Bladder microvascular endothelial cell (primary cell): ENCODE results near the gene TCF15. TPM values are rescaled to one million over a fixed set of nuclear protein-coding genes. Genes with fewer than 3 reads are reported as not detected.

Source experiments
- total RNA-seq: library from RNA; depleted of rRNA; stranded (reverse); fragments of >200 nt; gene quantifications from 2 replicates; pipeline ENCODE4 v1.2.3, GENCODE V29; 2014

Gene TCF15
- total RNA-seq = 1.6 and 3.7 TPM in 2 replicates

GRCh38 chr20:610130-611046 is at the start of gene TCF15:
Gene TCF15 (minus strand): TSS chr20:610309. CDS start chr20:610237, 72 bp downstream.

GRCh38 chr20:653110-653589 is 43.0 kb upstream of the TCF15 start, which contains the start of gene SRXN1:
Gene SRXN1 (minus strand): TSS chr20:653200. CDS start chr20:653185, 15 bp downstream.

Other genes starting within 250 kb of the TCF15 start
- gene TRIB3, start 229.5 kb downstream of the TCF15 start, total RNA-seq = 30.4 and 36.3 TPM in 2 replicates
- gene RBCK1, start 202.0 kb downstream of the TCF15 start, total RNA-seq = 57.3 and 88.6 TPM in 2 replicates
- gene TBC1D20, start 147.8 kb downstream of the TCF15 start, total RNA-seq = 14.2 and 36.6 TPM in 2 replicates
- gene CSNK2A1, start 66.5 kb downstream of the TCF15 start, total RNA-seq = 61.2 and 154 TPM in 2 replicates
- 25.2 and 30.1 TPM in 2 replicates for gene SRXN1, start 42.9 kb upstream of the TCF15 start, total RNA-seq
- not detected in 2 replicates for gene SCRT2, start 65.5 kb upstream of the TCF15 start, total RNA-seq
- gene SLC52A3, start 158.2 kb upstream of the TCF15 start, total RNA-seq = 0.13 TPM in 1 of 2 replicates, not detected in the other
- gene FAM110A, start 223.4 kb upstream of the TCF15 start, total RNA-seq = 0.97 and 2.0 TPM in 2 replicates